Brain microvascular endothelial cell (primary cell): ENCODE measurements around the gene HDGFL2.

Source experiments
- DNase-seq: peaks from one replicate; pipeline ENCODE4 v3.0.0-alpha.2; 2020
- H3K27ac ChIP-seq: fragments of 250-450 bp; sonication (Bioruptor Pico); 2 replicates; pipeline ENCODE4 v1.5.1; 2020; ENCODE audit warnings: mild to moderate bottlenecking, moderate library complexity
- H3K27me3 ChIP-seq: fragments of 250-450 bp; sonication (Bioruptor Pico); replicated peaks from 2 replicates; pipeline ENCODE4 v1.5.1; 2020; ENCODE audit warnings: mild to moderate bottlenecking
- H3K36me3 ChIP-seq: fragments of 250-450 bp; sonication (Bioruptor Pico); replicated peaks from 2 replicates; pipeline ENCODE4 v1.5.1; 2020; ENCODE audit warnings: mild to moderate bottlenecking
- H3K4me3 ChIP-seq: 2 replicates; pipeline ENCODE4 v1.5.1; 2011; ENCODE audit warnings: low read depth, mild to moderate bottlenecking, control low read depth, low read length, moderate library complexity
- in situ Hi-C: cut with HindIII; loops from 2 replicates; pipeline ENCODE4 v1.10.0; 2017; ENCODE audit warnings: low sequenced_read_pairs, low pct_ligation_motif_present
- TF ChIP-seq, protein P1 (sequence below): IDR thresholded peaks from 2 replicates; pipeline ENCODE4 v1.5.1; 2011; ENCODE audit warnings: low read depth, mild to moderate bottlenecking, moderate library complexity, low read length, control low read depth, inconsistent platforms; ENCODE audit errors: missing control alignments

HDGFL2 gene

DNA sequence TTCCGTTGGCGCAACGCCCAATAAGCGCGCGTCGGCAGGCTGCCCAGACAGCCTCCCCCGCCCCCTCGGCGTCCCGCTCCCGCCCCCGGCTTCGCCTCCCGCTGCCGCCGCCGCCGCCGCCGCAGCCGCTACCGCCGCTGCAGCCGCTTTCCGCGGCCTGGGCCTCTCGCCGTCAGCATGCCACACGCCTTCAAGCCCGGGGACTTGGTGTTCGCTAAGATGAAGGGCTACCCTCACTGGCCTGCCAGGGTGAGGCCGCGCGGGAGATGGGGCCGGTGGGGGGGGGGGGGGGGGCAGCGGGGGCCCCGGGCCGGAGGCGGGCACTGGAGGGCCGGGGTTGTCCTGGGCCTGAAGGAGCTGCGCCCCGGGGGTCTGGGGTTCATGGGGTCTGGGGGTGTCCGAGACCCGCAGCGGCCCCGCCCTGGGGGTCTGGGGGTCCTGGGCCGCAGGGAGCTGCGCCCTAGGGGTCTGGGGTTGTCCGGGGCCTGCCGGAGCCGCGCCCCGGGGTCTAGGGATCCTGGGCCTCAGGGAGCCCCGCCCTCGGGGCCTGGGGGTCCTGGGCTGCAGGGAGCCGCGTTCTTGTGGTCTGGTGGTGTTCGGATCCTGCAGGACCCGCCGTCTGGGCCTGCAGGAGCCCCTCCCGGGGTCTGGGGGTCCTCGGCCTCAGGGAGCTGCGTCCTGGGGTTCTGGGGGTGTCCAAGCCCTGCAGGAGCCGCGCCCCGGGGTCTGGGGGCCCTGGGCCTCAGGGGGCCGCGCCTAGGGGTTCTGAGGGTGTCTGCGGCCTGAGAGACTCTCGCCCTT is at the start of gene HDGFL2:
TSS of gene HDGFL2 (plus strand) at position 124 of the 801 bp plus-strand sequence. CDS start at position 178, 54 bp downstream.
- TF ChIP-seq, protein P1, sequence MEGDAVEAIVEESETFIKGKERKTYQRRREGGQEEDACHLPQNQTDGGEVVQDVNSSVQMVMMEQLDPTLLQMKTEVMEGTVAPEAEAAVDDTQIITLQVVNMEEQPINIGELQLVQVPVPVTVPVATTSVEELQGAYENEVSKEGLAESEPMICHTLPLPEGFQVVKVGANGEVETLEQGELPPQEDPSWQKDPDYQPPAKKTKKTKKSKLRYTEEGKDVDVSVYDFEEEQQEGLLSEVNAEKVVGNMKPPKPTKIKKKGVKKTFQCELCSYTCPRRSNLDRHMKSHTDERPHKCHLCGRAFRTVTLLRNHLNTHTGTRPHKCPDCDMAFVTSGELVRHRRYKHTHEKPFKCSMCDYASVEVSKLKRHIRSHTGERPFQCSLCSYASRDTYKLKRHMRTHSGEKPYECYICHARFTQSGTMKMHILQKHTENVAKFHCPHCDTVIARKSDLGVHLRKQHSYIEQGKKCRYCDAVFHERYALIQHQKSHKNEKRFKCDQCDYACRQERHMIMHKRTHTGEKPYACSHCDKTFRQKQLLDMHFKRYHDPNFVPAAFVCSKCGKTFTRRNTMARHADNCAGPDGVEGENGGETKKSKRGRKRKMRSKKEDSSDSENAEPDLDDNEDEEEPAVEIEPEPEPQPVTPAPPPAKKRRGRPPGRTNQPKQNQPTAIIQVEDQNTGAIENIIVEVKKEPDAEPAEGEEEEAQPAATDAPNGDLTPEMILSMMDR = no peak
- no peaks in the 10 kb centered on the region for H3K27me3 ChIP-seq
- H3K36me3 ChIP-seq = peaks cover 18% of the 10 kb centered on the region
- peak within 1 kb of the TSS; percentile 75 for H3K4me3 ChIP-seq
- peak within 1 kb of the TSS; percentile 78 for H3K27ac ChIP-seq
- in situ Hi-C loops = no loop called here
- no peak for DNase-seq

DNA sequence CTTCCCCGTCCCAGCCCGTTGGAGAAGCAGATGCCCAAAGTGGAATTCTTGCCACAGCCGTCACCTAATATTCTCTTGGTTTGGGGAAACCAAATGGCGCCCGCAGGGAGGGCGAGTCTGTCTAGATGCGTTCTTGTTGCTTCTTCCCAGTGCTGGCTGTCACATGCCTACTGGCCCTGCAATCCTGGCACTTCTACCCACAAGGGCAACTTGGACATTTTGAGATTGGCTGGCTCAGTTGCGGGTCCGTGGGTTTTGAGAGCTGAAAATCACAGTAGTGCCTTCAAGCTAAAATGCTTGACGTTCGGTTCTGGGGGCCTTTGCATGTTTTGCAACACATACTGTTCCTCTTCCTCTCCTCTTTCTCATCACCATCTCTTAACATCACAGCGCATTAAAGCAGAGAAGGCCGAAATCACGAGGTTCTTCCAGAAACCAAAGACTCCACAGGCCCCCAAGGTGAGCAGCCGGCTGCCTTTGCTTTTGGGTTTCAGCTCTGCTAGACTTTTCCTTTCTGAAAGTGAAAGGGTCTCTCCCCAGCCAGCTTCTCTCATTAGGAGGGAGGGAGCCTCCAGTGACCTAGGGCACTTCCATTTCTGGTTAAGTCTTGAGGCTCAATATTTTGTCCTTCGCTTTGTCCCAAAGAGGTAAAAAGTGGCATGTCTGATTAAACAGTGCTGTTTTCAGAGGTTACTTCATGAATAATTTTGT is 48.5 kb upstream of the HDGFL2 start:
- H3K4me3 ChIP-seq = no peak overlapping the region
- peaks cover 3% of the 10 kb centered on the region for H3K36me3 ChIP-seq
- TF ChIP-seq, protein P1 = no peak
- no peak overlapping the region for H3K27ac ChIP-seq
- DNase-seq = no peak
- no peaks in the 10 kb centered on the region for H3K27me3 ChIP-seq
- in situ Hi-C loops = no loop called here

DNA sequence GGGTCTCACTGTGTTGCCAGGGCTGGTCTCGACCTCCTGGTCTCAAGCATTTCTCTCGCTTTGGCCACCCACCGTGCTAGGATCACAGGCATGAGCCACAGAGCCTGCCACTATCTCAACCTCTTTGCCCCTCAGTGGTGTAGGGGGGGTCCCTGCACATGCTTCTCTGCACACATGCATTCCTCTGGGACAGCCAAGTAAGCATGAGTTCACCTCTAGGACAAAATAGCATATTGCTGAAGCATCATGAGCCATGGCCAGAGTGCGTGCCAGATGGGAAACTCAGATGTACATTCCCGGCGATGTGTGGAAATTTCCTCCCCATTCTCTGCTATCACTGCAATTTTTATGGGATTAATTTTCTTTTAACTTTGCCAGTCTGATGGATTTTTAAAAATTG is 46.6 kb upstream of the HDGFL2 start:
- in situ Hi-C loops = no loop called here
- Histone ChIP-seq H3K4me3 (no peak overlapping the region), H3K27ac (peak overlapping the region; percentile 42), H3K36me3 (peaks cover 5% of the 10 kb centered on the region), H3K27me3 (no peaks in the 10 kb centered on the region)
- TF ChIP-seq, protein P1 = no peak
- peak; percentile 90 for DNase-seq

DNA sequence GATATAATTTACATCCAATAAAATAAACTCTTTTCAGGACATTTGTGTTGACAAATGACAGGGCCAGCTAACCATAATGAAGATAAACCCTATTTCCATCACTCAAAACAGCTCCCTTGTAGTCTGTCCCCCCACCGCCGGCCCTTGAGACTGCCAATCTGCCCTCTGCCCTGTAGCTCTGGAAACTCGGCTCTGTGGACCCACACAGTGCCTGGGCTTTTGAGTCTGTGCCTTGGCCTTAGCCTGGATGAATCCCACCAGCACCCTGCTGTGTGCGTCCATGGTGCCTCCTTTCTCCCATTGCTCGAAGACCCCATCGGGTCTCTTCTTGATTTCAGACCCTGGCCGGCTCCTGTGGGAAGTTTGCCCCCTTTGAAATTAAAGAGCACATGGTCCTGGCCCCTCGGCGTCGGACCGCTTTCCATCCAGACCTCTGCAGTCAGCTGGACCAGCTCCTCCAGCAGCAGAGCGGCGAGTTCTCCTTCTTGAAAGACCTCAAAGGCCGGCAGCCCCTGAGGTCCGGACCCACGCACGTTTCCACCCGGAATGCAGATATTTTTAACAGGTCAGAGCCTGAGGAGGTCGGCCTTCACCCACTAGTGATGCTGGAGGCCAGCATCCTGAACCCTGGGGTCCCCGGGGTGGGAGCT is 43.6 kb upstream of the HDGFL2 start:
- TF ChIP-seq, protein P1 = no peak
- no peak overlapping the region for H3K4me3 ChIP-seq
- in situ Hi-C loops = no loop called here
- H3K27me3 ChIP-seq = no peaks in the 10 kb centered on the region
- peaks cover 8% of the 10 kb centered on the region for H3K36me3 ChIP-seq
- DNase-seq = no peak
- H3K27ac ChIP-seq = no peak overlapping the region

DNA sequence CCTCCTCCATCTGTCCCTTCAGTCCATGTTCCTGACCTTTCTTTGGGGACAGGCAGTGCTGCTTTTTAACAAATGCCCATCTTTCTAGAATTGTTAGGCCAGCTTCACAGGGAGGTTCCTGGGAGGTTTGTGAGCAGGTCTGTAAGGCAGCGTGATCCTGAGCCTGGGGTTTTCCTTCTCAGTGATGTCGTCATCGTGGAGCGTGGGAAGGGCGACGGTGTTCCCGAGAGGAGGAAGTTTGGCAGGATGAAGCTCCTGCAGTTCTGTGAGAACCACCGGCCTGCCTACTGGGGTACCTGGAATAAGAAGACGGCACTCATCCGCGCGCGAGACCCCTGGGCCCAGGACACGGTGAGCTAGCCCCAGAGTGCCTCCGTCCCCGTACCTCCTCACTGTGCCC is 42.8 kb upstream of the HDGFL2 start:
- Histone ChIP-seq H3K27me3 (no peaks in the 10 kb centered on the region), H3K4me3 (no peak overlapping the region), H3K36me3 (peaks cover 7% of the 10 kb centered on the region), H3K27ac (no peak overlapping the region)
- TF ChIP-seq, protein P1 = no peak
- peak; percentile 2 for DNase-seq
- in situ Hi-C loops = no loop called here
